ENCODE measurements around the gene GJC1.
A peak's percentile ranks its signal among the peaks of the same experiment; 100 is the strongest.

The GJC1 gene
- long read RNA-seq, donor 1, partial matches to known transcripts, result 7 of 8 reads
- long read RNA-seq, donor 1, other reads (novel, unspliced or antisense), result 0 of 8 reads
- long read RNA-seq, donor 2, partial matches to known transcripts, result 0 of 4 reads
- long read RNA-seq, donor 2, other reads (novel, unspliced or antisense), result 0 of 4 reads
- long read RNA-seq, donor 3, result 0 reads
- long read RNA-seq, donor 4, full-length matches to known transcripts, result 5 of 5 reads
- long read RNA-seq, donor 4, partial matches to known transcripts, result 0 of 5 reads
- long read RNA-seq, donor 4, other reads (novel, unspliced or antisense), result 0 of 5 reads
- long read RNA-seq, donor 5, partial matches to known transcripts, result 0 of 2 reads
- long read RNA-seq, donor 5, other reads (novel, unspliced or antisense), result 0 of 2 reads
- long read RNA-seq, donor 6, partial matches to known transcripts, result 5 of 6 reads
- long read RNA-seq, donor 6, other reads (novel, unspliced or antisense), result 0 of 6 reads
- long read RNA-seq, donor 7, result 0 reads
- long read RNA-seq, donor 8, partial matches to known transcripts, result 0 of 1 reads
- long read RNA-seq, donor 8, other reads (novel, unspliced or antisense), result 0 of 1 reads

GRCh38 chr17:44829523-44830358 lies at the start of gene GJC1:
TSS of gene GJC1 (minus strand) at chr17:44830287. CDS start at chr17:44805817, 24,470 bp downstream.
- peak; percentile 87 for DNase-seq

GRCh38 chr17:44879376-44879775 lies 49.3 kb upstream of the GJC1 start:
- DNase-seq, result no peak

DNA sequence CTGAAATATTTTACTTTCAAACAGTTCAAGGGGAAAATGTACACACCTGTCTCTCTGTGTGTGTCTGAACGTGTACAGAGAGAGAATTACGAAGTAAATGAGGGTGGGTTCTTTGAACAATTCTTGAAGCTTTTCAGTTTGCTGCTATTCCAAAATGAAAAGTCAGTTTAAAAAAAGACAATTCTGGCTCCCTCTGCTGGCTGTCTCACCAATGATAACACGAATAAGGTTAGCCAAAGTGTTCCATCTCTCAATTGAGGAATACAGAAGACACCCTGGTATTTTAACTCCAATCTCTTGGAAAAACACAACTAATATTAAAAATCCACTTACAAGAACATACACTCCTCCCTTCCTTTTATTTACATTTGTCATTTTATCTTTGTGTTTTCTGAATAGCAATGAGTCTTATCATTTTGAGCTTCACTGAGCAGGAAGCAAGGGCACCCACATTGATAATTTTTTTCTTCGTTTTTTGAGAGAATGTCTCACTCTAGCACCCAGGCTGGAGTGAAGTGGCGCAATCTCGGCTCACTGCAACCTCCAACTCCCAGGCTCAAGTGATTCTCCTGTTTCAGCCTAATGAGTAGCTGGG lies 48.6 kb upstream of the GJC1 start:
- no peak for DNase-seq

- no peak for DNase-seq
Observed at GRCh38 chr17:44877121-44877520, 47.0 kb upstream of the GJC1 start.

DNA sequence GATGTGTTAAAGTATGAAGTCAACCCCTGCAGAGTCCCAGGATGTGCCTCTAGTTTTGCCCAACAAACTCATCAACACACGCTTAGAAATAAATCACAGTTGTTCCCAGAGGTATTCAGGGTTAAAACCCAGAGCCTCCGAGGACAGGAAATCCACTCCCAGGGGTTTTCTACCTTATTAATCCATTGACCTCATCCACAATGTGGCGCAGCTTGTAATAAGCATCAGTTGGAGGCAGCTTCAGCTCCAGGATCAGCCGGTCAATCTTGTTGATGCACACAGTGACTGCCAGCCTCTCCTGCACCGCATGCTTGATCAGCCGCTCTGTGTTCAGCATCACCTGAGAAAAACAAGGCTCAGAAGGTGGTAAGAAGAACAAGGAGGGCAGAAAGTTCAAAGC lies 45.7 kb upstream of the GJC1 start:
- no peak for DNase-seq

DNA sequence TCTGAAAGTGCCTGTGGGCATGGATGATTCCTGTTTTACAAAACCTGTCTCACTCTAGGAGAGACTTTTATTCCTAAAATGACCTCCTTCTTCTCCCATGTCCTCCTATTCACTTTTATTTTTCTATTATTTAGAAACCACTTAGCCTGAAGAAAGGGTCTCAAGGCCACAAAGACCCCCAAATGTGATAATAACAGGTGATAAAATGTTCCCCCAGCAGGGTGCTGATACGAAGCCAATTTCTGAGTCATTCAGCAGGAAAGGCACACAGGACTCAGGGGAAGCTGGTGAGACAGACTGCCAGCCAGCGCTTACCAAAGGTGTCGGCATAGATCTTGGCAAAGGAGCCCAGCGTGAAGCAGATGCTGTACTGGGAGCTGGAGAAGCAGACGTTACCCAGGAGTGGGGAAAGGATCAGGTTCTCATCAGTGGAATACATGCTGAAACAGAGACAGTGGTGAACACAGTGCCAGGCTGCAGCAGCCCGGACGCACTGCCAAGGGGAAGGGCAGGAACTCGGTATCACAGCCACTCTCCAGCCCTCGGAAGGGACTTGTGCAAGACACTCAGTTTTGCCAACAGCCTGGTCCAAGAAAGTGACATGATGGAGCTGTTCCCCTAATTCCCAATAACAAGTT lies 42.2 kb upstream of the GJC1 start:
- DNase-seq, result no peak

GRCh38 chr17:44871556-44871955 lies 41.5 kb upstream of the GJC1 start:
- DNase-seq, result no peak

DNA sequence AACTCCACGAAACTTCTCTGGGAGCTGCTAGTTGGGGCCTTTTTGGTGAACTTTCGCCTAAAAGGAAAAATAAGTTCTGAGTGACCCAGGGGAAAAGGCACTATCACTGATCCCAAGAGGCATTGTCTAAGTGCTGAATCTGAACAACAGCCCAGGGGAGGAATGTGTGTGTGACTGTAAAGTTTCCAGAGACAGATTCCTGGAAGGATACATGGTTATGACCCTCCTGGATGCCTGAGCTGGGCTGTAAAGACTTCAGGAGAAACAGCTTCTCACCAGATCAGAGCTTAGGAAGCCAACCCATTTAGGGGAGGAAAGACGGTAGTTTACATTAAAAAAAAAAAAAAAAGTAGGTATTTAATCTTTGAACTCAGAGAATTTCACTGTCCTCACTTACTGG lies 37.8 kb upstream of the GJC1 start:
- no peak for DNase-seq

GRCh38 chr17:44865931-44866330 lies 35.8 kb upstream of the GJC1 start:
- DNase-seq, result no peak

GRCh38 chr17:44865231-44865660 lies 35.2 kb upstream of the GJC1 start:
- peak; percentile 44 for DNase-seq

GRCh38 chr17:44864831-44865230 lies 34.7 kb upstream of the GJC1 start:
- DNase-seq, result no peak

DNA sequence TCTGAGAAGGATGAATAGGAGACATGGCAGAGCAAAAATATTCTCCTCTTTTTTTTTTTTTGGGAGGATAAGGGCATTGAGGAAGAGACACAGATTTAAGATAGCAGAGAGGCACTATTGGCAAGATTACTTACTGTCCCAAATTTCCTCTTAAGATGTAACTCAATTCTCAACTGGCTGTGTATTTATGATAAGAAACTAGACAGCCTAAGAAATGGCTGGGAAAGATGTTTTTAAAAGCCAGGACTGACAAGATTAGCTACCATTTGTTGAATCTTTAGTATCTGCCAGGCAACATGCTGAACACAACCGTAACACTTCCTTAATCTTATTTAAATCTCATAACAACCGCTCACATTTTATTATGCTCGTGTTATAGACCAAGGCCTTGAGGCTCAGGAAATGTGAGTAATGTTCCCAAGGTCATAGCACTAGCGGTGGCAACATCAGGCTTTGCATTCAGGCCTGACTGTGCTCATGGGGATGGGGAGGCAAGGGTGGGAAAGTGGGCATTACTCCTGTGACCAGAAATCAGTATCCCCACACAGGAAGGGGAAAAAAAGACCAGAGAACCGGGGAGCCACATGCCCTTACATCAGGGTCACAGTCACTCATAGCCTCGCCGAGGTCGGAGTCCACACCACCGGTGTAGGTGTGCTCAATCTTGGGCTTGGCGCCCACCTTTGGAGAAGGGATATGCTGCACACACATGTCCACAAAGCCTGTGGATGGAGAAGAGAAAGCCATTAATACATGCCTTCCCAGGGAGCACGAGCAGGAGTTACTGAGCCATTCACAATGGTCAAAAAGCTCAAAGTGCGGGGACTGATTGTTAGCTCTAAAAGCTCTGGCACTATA lies 33.2 kb upstream of the GJC1 start:
- no peak for DNase-seq

- no peak for DNase-seq
Observed at GRCh38 chr17:44862278-44862914, 32.3 kb upstream of the GJC1 start.

DNA sequence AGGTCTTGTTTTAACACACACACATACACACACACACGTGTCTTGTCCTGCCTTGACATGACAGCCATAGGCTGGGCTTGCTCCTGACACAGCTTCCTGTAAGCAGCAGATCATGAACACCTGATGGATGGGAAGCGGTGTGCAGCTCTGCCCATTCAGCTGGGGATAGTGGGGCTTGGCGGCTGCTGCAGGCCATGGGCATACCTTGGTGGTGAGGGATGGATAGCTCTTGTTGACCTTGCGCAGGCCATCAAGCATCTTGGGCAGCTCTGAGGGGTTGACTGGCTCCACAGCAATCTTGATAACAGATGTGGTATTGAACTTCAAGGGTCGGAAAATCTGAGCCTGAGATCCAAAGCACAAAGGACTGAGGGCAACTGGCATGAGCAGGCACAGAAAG lies 29.6 kb upstream of the GJC1 start:
- no peak for DNase-seq

DNA sequence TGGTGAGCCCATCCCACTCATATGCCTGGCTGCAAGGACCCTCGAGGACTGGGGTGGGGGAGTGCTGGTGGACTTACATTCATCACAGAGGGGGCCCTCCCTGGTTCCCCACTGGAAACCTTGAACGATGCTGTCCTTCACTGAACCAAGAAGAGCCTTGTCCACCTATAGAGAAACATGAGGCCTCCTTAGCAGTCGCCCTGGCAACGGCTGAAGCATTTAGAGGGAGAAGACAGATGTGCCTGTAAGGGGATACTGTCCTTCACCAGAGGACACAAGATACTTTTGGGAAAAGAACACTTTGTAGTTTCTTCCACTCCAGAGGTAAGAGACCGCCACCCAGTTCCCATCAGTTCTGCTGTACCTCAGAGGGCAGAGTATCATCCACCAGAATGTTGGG lies 24.1 kb upstream of the GJC1 start:
- no peak for DNase-seq

GRCh38 chr17:44850612-44851011 lies 20.5 kb upstream of the GJC1 start:
- DNase-seq, result no peak

DNA sequence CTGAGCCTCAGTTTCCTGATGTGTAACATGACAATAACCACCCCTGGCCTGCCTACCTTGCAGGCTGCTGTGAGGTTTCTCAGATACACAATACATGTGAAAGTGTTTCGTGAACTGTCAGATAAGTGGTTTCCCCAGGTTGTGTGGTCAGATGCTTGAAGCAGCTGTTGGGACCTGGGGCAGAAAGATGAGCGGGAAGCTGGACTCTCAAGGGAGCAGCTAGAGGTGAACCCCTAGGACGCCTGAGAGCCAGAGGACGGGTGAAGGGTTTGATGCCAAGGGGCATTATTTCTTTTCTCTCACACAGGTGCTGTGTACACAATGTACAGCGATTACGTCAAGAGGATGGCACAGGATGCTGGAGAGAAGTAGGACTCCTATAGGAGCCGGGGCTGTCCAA lies 19.9 kb upstream of the GJC1 start:
- no peak for DNase-seq

DNA sequence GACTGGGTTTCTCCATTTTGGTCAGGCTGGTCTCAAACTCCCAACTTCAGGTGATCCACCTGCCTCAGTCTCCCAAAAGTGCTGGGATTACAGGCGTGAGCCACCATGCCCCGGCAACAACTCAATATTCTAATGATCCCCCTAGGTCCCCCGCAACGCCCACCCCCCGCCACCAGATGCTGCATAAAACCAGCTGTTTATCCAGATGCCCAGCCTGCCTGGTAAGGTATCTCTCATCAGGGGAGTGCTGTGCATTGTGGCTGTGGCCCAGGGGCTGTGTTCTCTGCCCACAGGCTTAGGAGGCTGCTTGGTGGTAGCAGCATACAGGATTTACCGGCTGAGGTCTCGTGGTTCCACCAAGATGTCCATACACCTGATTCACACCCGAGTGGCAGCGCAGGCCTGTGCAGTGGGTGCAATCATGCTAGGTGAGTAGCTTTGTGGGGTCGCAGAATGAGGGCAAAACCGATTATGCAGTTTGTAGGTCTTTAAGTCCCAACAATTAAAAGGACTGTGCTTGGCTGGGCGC lies 18.9 kb upstream of the GJC1 start:
- DNase-seq, result no peak

DNA sequence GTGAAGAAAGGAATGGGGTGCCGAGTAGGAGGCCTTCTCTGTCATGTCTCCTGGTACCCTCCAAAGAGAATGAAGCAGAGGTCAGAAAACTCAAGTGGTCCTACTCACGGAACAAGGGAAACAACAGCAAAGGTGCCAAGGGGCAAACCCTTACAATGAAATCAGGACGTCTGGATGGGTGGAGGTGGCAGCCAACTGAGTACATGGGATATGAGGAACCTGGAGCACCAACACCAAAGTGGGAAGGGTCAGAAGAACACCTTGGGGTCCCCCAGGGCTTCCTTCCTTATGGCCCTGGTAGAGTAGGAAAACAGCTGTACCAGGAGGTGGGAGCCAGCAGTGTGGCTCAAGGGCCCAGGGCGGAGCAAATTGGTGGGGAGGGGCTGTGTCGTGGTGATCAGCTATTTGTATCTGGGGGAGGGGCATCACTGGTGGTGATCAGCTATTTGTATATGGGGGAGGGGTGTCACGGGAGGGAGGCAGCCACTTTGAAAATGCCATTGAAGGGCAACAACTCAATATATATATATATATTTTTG lies 18.2 kb upstream of the GJC1 start:
- DNase-seq, result no peak

- no peak for DNase-seq
Observed at GRCh38 chr17:44847586-44847985, 17.5 kb upstream of the GJC1 start, which contains the start of gene HIGD1B. TSS of gene HIGD1B (plus strand) at chr17:44847883. CDS start at chr17:44848153, 270 bp downstream.
